ENCODE data around the gene SARDH. TPM values are rescaled to one million over a fixed set of nuclear protein-coding genes. Genes with fewer than 3 reads are reported as not detected.

The SARDH gene
- total RNA-seq, 1 experiment from 2014 or later: 5.6 TPM

- BruUV-seq (replicated peaks): no TSS peak
- ATAC-seq: no peak
- TF ChIP-seq SP1 (IDR thresholded peaks at IDR 0.05; ENCODE audit: low read depth) (no peak), ZFX (IDR thresholded peaks at IDR 0.05) (no peak), ZBTB33 (IDR thresholded peaks at IDR 0.05; ENCODE audit: extremely low read depth, insufficient replicate concordance, low read length) (no peak), REST (IDR thresholded peaks at IDR 0.05; ENCODE audit: low read depth) (no peak), EZH2 (IDR thresholded peaks at IDR 0.05) (no peak), EZH2phosphoT487 (IDR thresholded peaks at IDR 0.05; ENCODE audit: borderline replicate concordance) (no peak), CTCF (IDR thresholded peaks at IDR 0.05 in 2 of 3, conservative IDR thresholded peaks at IDR 0.05 in 1 of 3; ENCODE audit: borderline replicate concordance in 1 of 3, insufficient read depth in 1 of 3, low read depth in 2 of 3, low read length in 2 of 3) (no peak), ELF1 (IDR thresholded peaks at IDR 0.05; ENCODE audit: borderline replicate concordance, low read depth) (no peak), YY1 (IDR thresholded peaks at IDR 0.05; ENCODE audit: extremely low read depth, insufficient replicate concordance, low read depth, low read length) (no peak), POLR2AphosphoS5 (IDR thresholded peaks at IDR 0.05; ENCODE audit: low read depth, low read length) (no peak), RAD21 (IDR thresholded peaks at IDR 0.05; ENCODE audit: low read depth) (no peak), CEBPB (IDR thresholded peaks at IDR 0.05; ENCODE audit: low read depth) (no peak), ZNF274 (IDR thresholded peaks at IDR 0.05; ENCODE audit: low read depth, low read length) (no peak), EGR1 (IDR thresholded peaks at IDR 0.05; ENCODE audit: low read depth) (no peak), POLR2A (IDR thresholded peaks at IDR 0.05; ENCODE audit: borderline replicate concordance, extremely low read depth, insufficient read depth, insufficient read length) (no peak), SRF (IDR thresholded peaks at IDR 0.05; ENCODE audit: low read depth) (no peak)
- Histone ChIP-seq H3K79me2 (ENCODE audit: insufficient read depth, low read length) (no peaks in the 10 kb centered on the region), H3K4me3 (replicated peaks in 1 of 2; ENCODE audit: low read depth in 1 of 2, low read length in 2 of 2) (no peak overlapping the region), H3K27ac (ENCODE audit: low read depth, low read length) (no peak overlapping the region), H3K36me3 (ENCODE audit: control insufficient read depth in 1 of 2, insufficient read depth in 2 of 2, low read length in 2 of 2) (no peaks in the 10 kb centered on the region), H2AFZ (ENCODE audit: low read depth, low read length, poor library complexity, severe bottlenecking) (no peak overlapping the region), H3K9me3 (ENCODE audit: control insufficient read depth in 1 of 2, insufficient read depth in 1 of 2, low read depth in 1 of 2, low read length in 2 of 2) (no peaks in the 10 kb centered on the region), H3K4me1 (ENCODE audit: control insufficient read depth in 1 of 2, insufficient read depth in 2 of 2, low read length in 2 of 2) (no peaks in the 10 kb centered on the region), H3K9ac (ENCODE audit: low read length) (no peak overlapping the region), H3K27me3 (ENCODE audit: insufficient read depth, low read length) (no peaks in the 10 kb centered on the region), H3K9me2 (ENCODE audit: insufficient read depth) (no peaks in the 10 kb centered on the region), H4K20me1 (ENCODE audit: insufficient read depth) (no peaks in the 10 kb centered on the region), H3K4me2 (ENCODE audit: low read length) (no peak overlapping the region)
- ChIA-PET CTCF (no interaction called here), POLR2A (no interaction called here), RAD21 (ENCODE audit: low non-redundant PET in 1 of 2, low total read pairs in 2 of 2, uncharacterized antibody in 2 of 2, unreplicated experiment in 2 of 2) (no interaction called here)
- intact Hi-C loops (cut with micrococcal nuclease): no loop called here
- no peak for DNase-seq (ENCODE audit: low read depth, low spot score)
Observed at GRCh38 chr9:133711428-133712220, 26.5 kb downstream of the SARDH start.

Measured in HCT116 (cell line).